H9 (cell line): ENCODE results near the gene PCYT2. TPM values are rescaled to one million over a fixed set of nuclear protein-coding genes. Genes with fewer than 3 reads are reported as not detected.

Source experiments
- DNase-seq: peaks from one replicate; pipeline ENCODE4 v3.0.0-alpha.2; 2017
- H2AFZ ChIP-seq: one replicate; pipeline ENCODE4 v1.6.1; 2013; ENCODE audit warnings: mild to moderate bottlenecking, low read length, control low read depth, moderate library complexity
- H2AK5ac ChIP-seq: 2 replicates; pipeline ENCODE4 v1.6.1; 2013; ENCODE audit warnings: low read length, control low read depth, mixed read lengths; ENCODE audit not compliant: insufficient read length
- H2BK120ac ChIP-seq: one replicate; pipeline ENCODE4 v1.6.1; 2013; ENCODE audit warnings: low read depth, mild to moderate bottlenecking, low read length, control low read depth, inconsistent platforms; ENCODE audit not compliant: poor library complexity, severe bottlenecking
- H2BK12ac ChIP-seq: 2 replicates; pipeline ENCODE4 v1.6.1; 2013; ENCODE audit warnings: low read length, control low read depth, mixed read lengths, low read depth; ENCODE audit not compliant: insufficient read length
- H2BK15ac ChIP-seq: 2 replicates; pipeline ENCODE4 v1.6.1; 2013; ENCODE audit warnings: low read depth, low read length, control low read depth
- H2BK20ac ChIP-seq: one replicate; pipeline ENCODE4 v1.6.1; 2013; ENCODE audit warnings: low read depth, mild to moderate bottlenecking, low read length, control low read depth, inconsistent platforms; ENCODE audit not compliant: poor library complexity, severe bottlenecking
- H2BK5ac ChIP-seq: 2 replicates; pipeline ENCODE4 v1.6.1; 2013; ENCODE audit warnings: low read length, control low read depth, mixed read lengths; ENCODE audit not compliant: insufficient read length
- H3K14ac ChIP-seq: 2 replicates; pipeline ENCODE4 v1.6.1; 2013; ENCODE audit warnings: low read length, control low read depth; ENCODE audit not compliant: insufficient read depth
- H3K18ac ChIP-seq: 2 replicates; pipeline ENCODE4 v1.6.1; 2013; ENCODE audit warnings: low read depth, mild to moderate bottlenecking, mixed read lengths, low read length, control low read depth; ENCODE audit not compliant: insufficient read length
- H3K23ac ChIP-seq: 2 replicates; pipeline ENCODE4 v1.6.1; 2013; ENCODE audit warnings: low read length, control low read depth, mixed read lengths, low read depth; ENCODE audit not compliant: insufficient read length
- H3K23me2 ChIP-seq: 2 replicates; pipeline ENCODE4 v1.6.1; 2013; ENCODE audit warnings: low read depth, mild to moderate bottlenecking, mixed read lengths, low read length, control low read depth; ENCODE audit not compliant: insufficient read length, poor library complexity, severe bottlenecking
- H3K27ac ChIP-seq: 2 replicates; pipeline ENCODE4 v1.5.1; 2013; ENCODE audit warnings: low read length, control low read depth, mixed read lengths, low read depth; ENCODE audit not compliant: insufficient read length
- H3K27me3 ChIP-seq: 2 replicates; pipeline ENCODE4 v1.6.1; 2013; ENCODE audit warnings: low read length, control low read depth, inconsistent platforms; ENCODE audit not compliant: insufficient read depth
- H3K4ac ChIP-seq: 2 replicates; pipeline ENCODE4 v1.6.1; 2013; ENCODE audit warnings: low read depth, mild to moderate bottlenecking, control low read depth, inconsistent platforms, low read length, moderate library complexity
- H3K4me1 ChIP-seq: 2 replicates; pipeline ENCODE4 v1.6.1; 2013; ENCODE audit warnings: low read length, control low read depth, inconsistent platforms; ENCODE audit not compliant: insufficient read depth
- H3K4me2 ChIP-seq: 2 replicates; pipeline ENCODE4 v1.6.1; 2013; ENCODE audit warnings: low read length, control low read depth, mixed read lengths; ENCODE audit not compliant: insufficient read length, insufficient read depth
- H3K56ac ChIP-seq: 2 replicates; pipeline ENCODE4 v1.6.1; 2013; ENCODE audit warnings: low read depth, mild to moderate bottlenecking, mixed read lengths, low read length, control low read depth; ENCODE audit not compliant: insufficient read length
- H3K79me1 ChIP-seq: 2 replicates; pipeline ENCODE4 v1.6.1; 2013; ENCODE audit warnings: low read depth, mild to moderate bottlenecking, moderate library complexity, low read length, control low read depth, inconsistent platforms; ENCODE audit not compliant: insufficient read depth, poor library complexity, severe bottlenecking
- H3K79me2 ChIP-seq: 2 replicates; pipeline ENCODE4 v1.6.1; 2013; ENCODE audit warnings: low read length, control low read depth, inconsistent platforms; ENCODE audit not compliant: insufficient read depth
- H3K9ac ChIP-seq: 2 replicates; pipeline ENCODE4 v1.6.1; 2013; ENCODE audit warnings: low read length, control low read depth, mixed read lengths; ENCODE audit not compliant: insufficient read length; ENCODE audit errors: extremely low read depth
- H3K9me3 ChIP-seq: one replicate; pipeline ENCODE4 v1.6.1; 2013; ENCODE audit warnings: low read depth, low read length, inconsistent platforms; ENCODE audit not compliant: control insufficient read depth
- H3T11ph ChIP-seq: one replicate; pipeline ENCODE4 v1.6.1; 2013; ENCODE audit warnings: mild to moderate bottlenecking, low read length, control low read depth, inconsistent platforms
- H4K20me1 ChIP-seq: one replicate; pipeline ENCODE4 v1.6.1; 2013; ENCODE audit not compliant: control insufficient read depth, insufficient read length, insufficient read depth
- H4K5ac ChIP-seq: 2 replicates; pipeline ENCODE4 v1.6.1; 2013; ENCODE audit warnings: low read depth, mild to moderate bottlenecking, mixed read lengths, low read length, control low read depth; ENCODE audit not compliant: insufficient read length
- H4K8ac ChIP-seq: replicated peaks from 2 replicates; pipeline ENCODE4 v1.6.1; 2013; ENCODE audit warnings: low read length, control low read depth, mixed read lengths, low read depth; ENCODE audit not compliant: insufficient read length
- H4K91ac ChIP-seq: 2 replicates; pipeline ENCODE4 v1.6.1; 2013; ENCODE audit warnings: low read depth, mild to moderate bottlenecking, moderate library complexity, mixed read lengths, low read length, control low read depth; ENCODE audit not compliant: insufficient read length
- H3K27ac Mint-ChIP-seq, 3 experiments: 2 replicates in 2 of 3; 3 replicates in 1 of 3; pipeline ENCODE4 v1.8.0; 2020 to 2021; ENCODE audit warnings: mixed read lengths in 3 of 3, mild to moderate bottlenecking in 1 of 3, moderate library complexity in 1 of 3
- H3K27me3 Mint-ChIP-seq: 2 replicates; pipeline ENCODE4 v1.8.0; 2021; ENCODE audit warnings: low read depth, mild to moderate bottlenecking, moderate library complexity, mixed read lengths
- H3K36me3 Mint-ChIP-seq, 3 experiments: 2 replicates in 2 of 3; 3 replicates in 1 of 3; pipeline ENCODE4 v1.8.0; 2020 to 2021; ENCODE audit warnings: low read depth in 3 of 3, mixed read lengths in 3 of 3; ENCODE audit not compliant: insufficient read depth in 1 of 3
- H3K4me1 Mint-ChIP-seq, 2 experiments: 2 replicates each; pipeline ENCODE4 v1.8.0; 2020; ENCODE audit warnings: mixed read lengths in 2 of 2
- H3K4me3 Mint-ChIP-seq, 2 experiments: 2 replicates in 1 of 2; 3 replicates in 1 of 2; pipeline ENCODE4 v1.8.0; 2020 to 2021; ENCODE audit warnings: mild to moderate bottlenecking in 2 of 2, mixed read lengths in 2 of 2, moderate library complexity in 1 of 2
- H3K9me3 Mint-ChIP-seq, 2 experiments: 2 replicates in 1 of 2; 3 replicates in 1 of 2; pipeline ENCODE4 v1.8.0; 2020; ENCODE audit warnings: mild to moderate bottlenecking in 2 of 2, mixed read lengths in 2 of 2, moderate library complexity in 1 of 2
- WGBS: extraction: QIAGEN DNeasy Blood & Tissue Kit; methylation state at CpG from one replicate; pipeline ENCODE4 v1.1.7; 2013; ENCODE audit warnings: missing lambda C conversion rate, low lambda C conversion rate, mixed read lengths; ENCODE audit not compliant: insufficient read length; ENCODE audit errors: extremely low coverage; 5-methylcytosine and 5-hydroxymethylcytosine counted together
- total RNA-seq: library from RNA; stranded (reverse); gene quantifications from 2 replicates; pipeline ENCODE4 v1.2.1, GENCODE V29; 2021
- TF ChIP-seq, protein P1 (sequence below): fragments of 200-600 bp; sonication (generic); conservative IDR thresholded peaks from 3 replicates; pipeline ENCODE4 v1.8.0; 2021; ENCODE audit warnings: antibody characterized with exemption, mild to moderate bottlenecking

Gene PCYT2
- total RNA-seq, 1 experiment from 2014 or later = 24.5 TPM

DNA sequence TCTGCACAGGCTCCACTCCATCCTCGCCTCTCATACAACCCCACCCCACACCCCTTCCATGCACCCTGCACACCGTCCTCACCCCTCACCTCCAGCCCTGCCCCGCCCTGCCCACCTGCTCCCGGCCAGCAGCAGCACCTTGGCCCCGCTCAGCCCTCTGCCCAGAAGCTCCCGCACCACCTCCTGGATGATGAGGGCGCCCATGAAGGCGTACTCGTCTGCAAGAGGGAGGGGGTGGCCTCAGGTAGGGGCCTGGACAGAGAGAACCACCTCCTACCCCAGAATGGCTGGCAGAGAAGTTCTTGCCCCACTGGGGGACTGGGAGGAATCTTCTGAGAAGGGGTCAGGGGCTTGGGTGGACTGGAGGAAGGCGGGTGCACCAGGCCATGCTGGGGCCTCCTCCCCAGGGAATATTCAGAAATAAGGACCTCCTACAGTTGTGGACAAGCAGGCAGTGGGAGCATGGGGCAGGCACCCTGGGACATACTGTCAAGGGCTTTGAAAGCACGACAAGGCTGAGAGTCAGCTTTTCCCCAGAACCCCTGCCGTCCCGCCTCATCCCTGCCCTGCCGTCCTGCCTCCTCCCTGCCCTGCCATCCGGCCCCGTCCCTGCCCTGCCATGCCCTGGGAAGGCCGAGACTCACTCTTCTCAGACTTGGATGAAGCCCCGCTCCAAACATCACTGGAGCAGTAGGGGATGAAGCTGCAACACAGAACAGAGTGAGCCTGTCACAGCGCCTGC, 46.7 kb upstream of the PCYT2 start:
- Histone ChIP-seq H4K20me1 (no peaks in the 10 kb centered on the region), H2AFZ (no peak overlapping the region), H3T11ph (no peak overlapping the region), H3K27me3 (peaks cover 33% of the 10 kb centered on the region; the same call in 1 of the 2 replicates), H3K4ac (no peak overlapping the region), H3K23ac (no peak overlapping the region), H3K23me2 (peaks cover 3% of the 10 kb centered on the region), H3K14ac (no peak overlapping the region; the same call in 1 of the 2 replicates), H2BK12ac (no peak overlapping the region), H3K4me2 (no peak overlapping the region), H3K27ac (no peak overlapping the region), H3K56ac (no peak overlapping the region), H2BK120ac (no peak overlapping the region), H2BK15ac (no peak overlapping the region), H3K9ac (no peak overlapping the region), H3K79me2 (no peaks in the 10 kb centered on the region), H4K8ac (no peak overlapping the region), H3K79me1 (no peaks in the 10 kb centered on the region), H3K18ac (no peak overlapping the region), H3K9me3 (no peaks in the 10 kb centered on the region), H2BK5ac (no peak overlapping the region), H2AK5ac (no peak overlapping the region), H3K4me1 (no peaks in the 10 kb centered on the region), H2BK20ac (no peak overlapping the region), H4K91ac (no peak overlapping the region), H4K5ac (no peak overlapping the region)
- H3K27ac Mint-ChIP-seq = no peak overlapping the region
- H3K4me1 Mint-ChIP-seq = peaks cover 5 to 8% of the 10 kb centered on the region in 2 experiments
- WGBS = no CpG with 5 or more reads among the region's 19 CpGs
- H3K27me3 Mint-ChIP-seq = peaks cover 65% of the 10 kb centered on the region
- peak overlapping the region in 1 of 2 experiments; percentile 65; a peak in 1 of 5 replicates for H3K4me3 Mint-ChIP-seq
- DNase-seq = no peak
- H3K9me3 Mint-ChIP-seq = peaks cover 0 to 4% of the 10 kb centered on the region in 2 experiments; a peak in 1 of 5 replicates
- TF ChIP-seq, protein P1, sequence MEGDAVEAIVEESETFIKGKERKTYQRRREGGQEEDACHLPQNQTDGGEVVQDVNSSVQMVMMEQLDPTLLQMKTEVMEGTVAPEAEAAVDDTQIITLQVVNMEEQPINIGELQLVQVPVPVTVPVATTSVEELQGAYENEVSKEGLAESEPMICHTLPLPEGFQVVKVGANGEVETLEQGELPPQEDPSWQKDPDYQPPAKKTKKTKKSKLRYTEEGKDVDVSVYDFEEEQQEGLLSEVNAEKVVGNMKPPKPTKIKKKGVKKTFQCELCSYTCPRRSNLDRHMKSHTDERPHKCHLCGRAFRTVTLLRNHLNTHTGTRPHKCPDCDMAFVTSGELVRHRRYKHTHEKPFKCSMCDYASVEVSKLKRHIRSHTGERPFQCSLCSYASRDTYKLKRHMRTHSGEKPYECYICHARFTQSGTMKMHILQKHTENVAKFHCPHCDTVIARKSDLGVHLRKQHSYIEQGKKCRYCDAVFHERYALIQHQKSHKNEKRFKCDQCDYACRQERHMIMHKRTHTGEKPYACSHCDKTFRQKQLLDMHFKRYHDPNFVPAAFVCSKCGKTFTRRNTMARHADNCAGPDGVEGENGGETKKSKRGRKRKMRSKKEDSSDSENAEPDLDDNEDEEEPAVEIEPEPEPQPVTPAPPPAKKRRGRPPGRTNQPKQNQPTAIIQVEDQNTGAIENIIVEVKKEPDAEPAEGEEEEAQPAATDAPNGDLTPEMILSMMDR = no peak
- H3K36me3 Mint-ChIP-seq = no peaks in the 10 kb centered on the region; a peak in 1 of 7 replicates
